ENCODE data around the gene IL1RAPL1. TPM values are rescaled to one million over a fixed set of nuclear protein-coding genes. Genes with fewer than 3 reads are reported as not detected.

Gene IL1RAPL1
- total and polyA plus RNA-seq, 2 experiments from 2014 or later: 0.18 to 0.49 TPM

DNA sequence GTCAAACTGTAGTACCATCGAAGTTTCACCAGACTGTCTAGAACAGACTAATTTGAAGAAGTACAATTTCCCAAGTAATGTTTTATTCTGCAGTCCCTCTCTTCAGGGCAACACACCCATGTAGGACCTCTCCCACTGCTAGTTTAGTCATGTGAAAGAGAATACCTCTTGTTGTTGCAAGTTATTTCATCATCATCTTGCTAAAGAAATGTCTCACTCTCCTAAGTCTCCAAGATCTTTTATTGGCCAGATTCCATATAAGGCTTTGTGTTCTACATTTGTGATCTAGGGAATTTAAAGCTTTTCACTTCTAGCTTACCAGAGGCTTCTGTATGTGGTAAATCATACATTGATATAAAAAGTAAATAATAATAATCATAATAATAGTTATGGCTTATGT lies 882.8 kb downstream of the IL1RAPL1 start (continued):
- TF ChIP-seq ZNF462 (CRISPR knock-in tag; IDR thresholded peaks at IDR 0.05): no peak
- TF ChIP-seq, protein P1, sequence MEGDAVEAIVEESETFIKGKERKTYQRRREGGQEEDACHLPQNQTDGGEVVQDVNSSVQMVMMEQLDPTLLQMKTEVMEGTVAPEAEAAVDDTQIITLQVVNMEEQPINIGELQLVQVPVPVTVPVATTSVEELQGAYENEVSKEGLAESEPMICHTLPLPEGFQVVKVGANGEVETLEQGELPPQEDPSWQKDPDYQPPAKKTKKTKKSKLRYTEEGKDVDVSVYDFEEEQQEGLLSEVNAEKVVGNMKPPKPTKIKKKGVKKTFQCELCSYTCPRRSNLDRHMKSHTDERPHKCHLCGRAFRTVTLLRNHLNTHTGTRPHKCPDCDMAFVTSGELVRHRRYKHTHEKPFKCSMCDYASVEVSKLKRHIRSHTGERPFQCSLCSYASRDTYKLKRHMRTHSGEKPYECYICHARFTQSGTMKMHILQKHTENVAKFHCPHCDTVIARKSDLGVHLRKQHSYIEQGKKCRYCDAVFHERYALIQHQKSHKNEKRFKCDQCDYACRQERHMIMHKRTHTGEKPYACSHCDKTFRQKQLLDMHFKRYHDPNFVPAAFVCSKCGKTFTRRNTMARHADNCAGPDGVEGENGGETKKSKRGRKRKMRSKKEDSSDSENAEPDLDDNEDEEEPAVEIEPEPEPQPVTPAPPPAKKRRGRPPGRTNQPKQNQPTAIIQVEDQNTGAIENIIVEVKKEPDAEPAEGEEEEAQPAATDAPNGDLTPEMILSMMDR (conservative IDR thresholded peaks at IDR 0.05; ENCODE audit: low read depth in 2 of 2): no peak

DNA sequence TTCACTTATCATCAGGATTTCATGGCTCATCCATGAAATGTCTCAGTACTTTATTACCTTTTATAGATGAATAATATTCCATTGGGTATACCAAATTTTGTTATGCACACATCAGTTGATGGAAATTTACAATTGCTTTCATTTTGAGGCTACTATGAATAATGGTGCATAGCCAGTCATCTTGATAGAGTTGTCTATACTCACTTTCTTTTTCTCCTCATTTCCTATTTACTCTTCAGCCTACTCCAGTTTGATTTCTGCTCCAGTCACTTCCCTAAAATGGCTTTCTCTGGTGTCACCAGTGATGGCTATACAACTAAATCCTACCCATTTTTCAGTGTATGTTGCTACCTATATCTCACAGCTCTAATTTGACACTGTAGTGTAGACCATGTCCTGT lies 884.6 kb downstream of the IL1RAPL1 start:
- Mint-ChIP-seq H3K27me3 (ENCODE audit: insufficient read depth, low read depth, poor library complexity) (no peaks in the 10 kb centered on the region), H3K36me3 (ENCODE audit: low read depth) (no peaks in the 10 kb centered on the region), H3K4me1 (peaks cover 8% of the 10 kb centered on the region; the same call in 2 of the 3 replicates), H3K27ac (no peak overlapping the region), H3K9me3 (no peaks in the 10 kb centered on the region), H3K4me3 (no peak overlapping the region)
- Histone ChIP-seq H3K4me3 (no peak overlapping the region), H3K4me2 (no peak overlapping the region), H3K4me1 (ENCODE audit: insufficient read depth) (no peaks in the 10 kb centered on the region), H3K36me3 (ENCODE audit: insufficient read depth) (no peaks in the 10 kb centered on the region), H3K27me3 (ENCODE audit: insufficient read depth) (no peaks in the 10 kb centered on the region), H3K79me2 (replicated peaks; ENCODE audit: insufficient read depth) (no peaks in the 10 kb centered on the region), H2AFZ (no peak overlapping the region), H4K20me1 (replicated peaks; ENCODE audit: insufficient read depth) (no peaks in the 10 kb centered on the region), H3F3A (replicated peaks; ENCODE audit: low read depth) (no peaks in the 10 kb centered on the region), H3K27ac (ENCODE audit: low read depth) (no peak overlapping the region), H3K9me2 (ENCODE audit: insufficient read depth) (no peaks in the 10 kb centered on the region)
- no peak for DNase-seq (ENCODE audit: low spot score)
- ATAC-seq: no peak
- TF ChIP-seq JUNB (IDR thresholded peaks at IDR 0.05; ENCODE audit: unreplicated experiment) (no peak), CREB1 (CRISPR knock-in tag; IDR thresholded peaks at IDR 0.05; ENCODE audit: low read depth) (no peak), ZNF331 (CRISPR knock-in tag; IDR thresholded peaks at IDR 0.05; ENCODE audit: low read depth) (no peak), ETS1 (IDR thresholded peaks at IDR 0.05) (no peak), EZH2phosphoT487 (IDR thresholded peaks at IDR 0.05; ENCODE audit: unreplicated experiment) (no peak), STAT1 (IDR thresholded peaks at IDR 0.05; ENCODE audit: unreplicated experiment) (no peak), POLR2AphosphoS5 (IDR thresholded peaks at IDR 0.05; ENCODE audit: low read depth) (no peak), NANOG (IDR thresholded peaks at IDR 0.05; ENCODE audit: borderline replicate concordance) (no peak)
- TF ChIP-seq, protein P2, sequence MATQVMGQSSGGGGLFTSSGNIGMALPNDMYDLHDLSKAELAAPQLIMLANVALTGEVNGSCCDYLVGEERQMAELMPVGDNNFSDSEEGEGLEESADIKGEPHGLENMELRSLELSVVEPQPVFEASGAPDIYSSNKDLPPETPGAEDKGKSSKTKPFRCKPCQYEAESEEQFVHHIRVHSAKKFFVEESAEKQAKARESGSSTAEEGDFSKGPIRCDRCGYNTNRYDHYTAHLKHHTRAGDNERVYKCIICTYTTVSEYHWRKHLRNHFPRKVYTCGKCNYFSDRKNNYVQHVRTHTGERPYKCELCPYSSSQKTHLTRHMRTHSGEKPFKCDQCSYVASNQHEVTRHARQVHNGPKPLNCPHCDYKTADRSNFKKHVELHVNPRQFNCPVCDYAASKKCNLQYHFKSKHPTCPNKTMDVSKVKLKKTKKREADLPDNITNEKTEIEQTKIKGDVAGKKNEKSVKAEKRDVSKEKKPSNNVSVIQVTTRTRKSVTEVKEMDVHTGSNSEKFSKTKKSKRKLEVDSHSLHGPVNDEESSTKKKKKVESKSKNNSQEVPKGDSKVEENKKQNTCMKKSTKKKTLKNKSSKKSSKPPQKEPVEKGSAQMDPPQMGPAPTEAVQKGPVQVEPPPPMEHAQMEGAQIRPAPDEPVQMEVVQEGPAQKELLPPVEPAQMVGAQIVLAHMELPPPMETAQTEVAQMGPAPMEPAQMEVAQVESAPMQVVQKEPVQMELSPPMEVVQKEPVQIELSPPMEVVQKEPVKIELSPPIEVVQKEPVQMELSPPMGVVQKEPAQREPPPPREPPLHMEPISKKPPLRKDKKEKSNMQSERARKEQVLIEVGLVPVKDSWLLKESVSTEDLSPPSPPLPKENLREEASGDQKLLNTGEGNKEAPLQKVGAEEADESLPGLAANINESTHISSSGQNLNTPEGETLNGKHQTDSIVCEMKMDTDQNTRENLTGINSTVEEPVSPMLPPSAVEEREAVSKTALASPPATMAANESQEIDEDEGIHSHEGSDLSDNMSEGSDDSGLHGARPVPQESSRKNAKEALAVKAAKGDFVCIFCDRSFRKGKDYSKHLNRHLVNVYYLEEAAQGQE (IDR thresholded peaks at IDR 0.05; ENCODE audit: unreplicated experiment): no peak
- TF ChIP-seq, protein P1 (conservative IDR thresholded peaks at IDR 0.05; ENCODE audit: low read depth in 2 of 2): no peak

Data from GM23338 (cell line).